ENCODE data around the gene SLC51A. TPM values are rescaled to one million over a fixed set of nuclear protein-coding genes. Genes with fewer than 3 reads are reported as not detected.

The SLC51A gene
- total RNA-seq, 2 experiments from 2014 or later = not detected

DNA sequence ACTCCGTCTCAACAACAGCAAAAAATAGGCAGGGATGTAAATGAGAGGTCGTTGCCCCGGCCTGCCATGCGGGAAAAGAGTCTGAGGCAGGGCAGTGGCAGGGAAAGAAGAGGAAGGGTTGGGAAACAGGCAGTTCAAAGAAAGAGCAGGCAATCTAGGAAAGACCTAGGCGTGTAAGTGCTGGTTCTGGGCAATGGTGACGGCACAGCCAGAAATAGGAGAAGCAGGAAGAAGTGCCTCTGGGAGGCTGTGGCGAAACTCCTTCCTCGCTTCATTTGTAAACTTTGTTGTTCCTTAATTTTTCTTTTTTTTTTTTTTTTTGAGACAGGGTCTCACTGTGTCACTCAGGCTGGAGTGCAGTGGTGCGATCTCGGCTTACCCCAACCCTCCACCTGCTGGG, 4.3 kb downstream of the SLC51A start:
- Histone ChIP-seq H3K9me3 (ENCODE audit: low read length) (no peaks in the 10 kb centered on the region), H4K20me1 (ENCODE audit: insufficient read depth, low read length) (no peaks in the 10 kb centered on the region), H3K27ac (ENCODE audit: low read depth, low read length, poor library complexity, severe bottlenecking) (no peak overlapping the region), H3K4me2 (ENCODE audit: low read length) (no peak overlapping the region), H3K4me1 (ENCODE audit: insufficient read depth, low read length, poor library complexity, severe bottlenecking) (peaks cover 10% of the 10 kb centered on the region), H3K36me3 (ENCODE audit: insufficient read depth, low read length) (no peaks in the 10 kb centered on the region), H3K4me3 (ENCODE audit: low read depth, low read length, poor library complexity, severe bottlenecking) (no peak overlapping the region), H2AFZ (ENCODE audit: low read length) (no peak overlapping the region), H3K79me2 (ENCODE audit: insufficient read depth, low read depth, low read length) (no peaks in the 10 kb centered on the region), H3K9me2 (ENCODE audit: insufficient read depth, low read length) (no peaks in the 10 kb centered on the region)
- no peak for DNase-seq (ENCODE audit: low spot score)
- TF ChIP-seq EZH2phosphoT487 (IDR thresholded peaks at IDR 0.05; ENCODE audit: borderline replicate concordance, low read depth, low read length) = no peak
- TF ChIP-seq, protein P1, sequence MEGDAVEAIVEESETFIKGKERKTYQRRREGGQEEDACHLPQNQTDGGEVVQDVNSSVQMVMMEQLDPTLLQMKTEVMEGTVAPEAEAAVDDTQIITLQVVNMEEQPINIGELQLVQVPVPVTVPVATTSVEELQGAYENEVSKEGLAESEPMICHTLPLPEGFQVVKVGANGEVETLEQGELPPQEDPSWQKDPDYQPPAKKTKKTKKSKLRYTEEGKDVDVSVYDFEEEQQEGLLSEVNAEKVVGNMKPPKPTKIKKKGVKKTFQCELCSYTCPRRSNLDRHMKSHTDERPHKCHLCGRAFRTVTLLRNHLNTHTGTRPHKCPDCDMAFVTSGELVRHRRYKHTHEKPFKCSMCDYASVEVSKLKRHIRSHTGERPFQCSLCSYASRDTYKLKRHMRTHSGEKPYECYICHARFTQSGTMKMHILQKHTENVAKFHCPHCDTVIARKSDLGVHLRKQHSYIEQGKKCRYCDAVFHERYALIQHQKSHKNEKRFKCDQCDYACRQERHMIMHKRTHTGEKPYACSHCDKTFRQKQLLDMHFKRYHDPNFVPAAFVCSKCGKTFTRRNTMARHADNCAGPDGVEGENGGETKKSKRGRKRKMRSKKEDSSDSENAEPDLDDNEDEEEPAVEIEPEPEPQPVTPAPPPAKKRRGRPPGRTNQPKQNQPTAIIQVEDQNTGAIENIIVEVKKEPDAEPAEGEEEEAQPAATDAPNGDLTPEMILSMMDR (conservative IDR thresholded peaks at IDR 0.05; ENCODE audit: low read length) = no peak
- no TSS peak for BruUV-seq (replicated peaks)
- CTCF ChIA-PET (ENCODE audit: unreplicated experiment) = no interaction called here
- intact Hi-C loops (cut with micrococcal nuclease; ENCODE audit: unreplicated experiment) = no loop called here
- POLR2A ChIA-PET = interaction anchor here (0.7 to 0.9 kb wide), 5 partner anchors 8 to 365 kb away, joined by 3 to 5 read pairs (median 3); no protein-coding TSS in a partner anchor

DNA sequence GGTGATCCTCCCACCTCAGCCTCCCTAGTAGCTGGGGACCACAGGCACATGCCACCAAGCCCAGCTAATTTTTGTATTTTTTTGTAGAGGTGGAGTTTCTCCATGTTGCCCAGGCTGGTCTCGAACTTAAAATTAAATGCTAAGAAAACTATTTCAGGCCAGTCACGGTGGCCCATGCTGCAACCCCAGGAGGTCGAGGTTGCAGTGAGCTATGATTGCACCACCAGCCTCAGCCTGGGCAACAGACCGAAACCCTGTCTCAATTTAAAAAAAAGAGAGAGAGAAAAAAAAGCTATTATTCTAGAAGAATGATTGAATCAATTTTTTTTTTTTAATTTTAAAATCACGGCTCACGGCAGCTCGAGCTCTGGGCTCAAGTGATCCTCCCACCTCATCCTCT, 4.7 kb downstream of the SLC51A start:
- no peak for DNase-seq (ENCODE audit: low spot score)
- H3K79me2 ChIP-seq (ENCODE audit: insufficient read depth, low read depth, low read length) = no peaks in the 10 kb centered on the region
- intact Hi-C loops (cut with micrococcal nuclease; ENCODE audit: unreplicated experiment) = no loop called here
- no peaks in the 10 kb centered on the region for H4K20me1 ChIP-seq (ENCODE audit: insufficient read depth, low read length)
- CTCF ChIA-PET (ENCODE audit: unreplicated experiment) = no interaction called here
- H3K9me3 ChIP-seq (ENCODE audit: low read length) = no peaks in the 10 kb centered on the region
- no peak overlapping the region for H2AFZ ChIP-seq (ENCODE audit: low read length)
- no peaks in the 10 kb centered on the region for H3K9me2 ChIP-seq (ENCODE audit: insufficient read depth, low read length)
- POLR2A ChIA-PET = interaction anchor here (0.7 to 0.9 kb wide), 6 partner anchors 9 to 364 kb away, joined by 3 to 5 read pairs (median 3); no protein-coding TSS in a partner anchor
- H3K27ac ChIP-seq (ENCODE audit: low read depth, low read length, poor library complexity, severe bottlenecking) = no peak overlapping the region
- no peaks in the 10 kb centered on the region for H3K36me3 ChIP-seq (ENCODE audit: insufficient read depth, low read length)
- no peak overlapping the region for H3K4me2 ChIP-seq (ENCODE audit: low read length)
- H3K4me1 ChIP-seq (ENCODE audit: insufficient read depth, low read length, poor library complexity, severe bottlenecking) = peaks cover 10% of the 10 kb centered on the region
- TF ChIP-seq, protein P1 (conservative IDR thresholded peaks at IDR 0.05; ENCODE audit: low read length) = no peak
- no peak for TF ChIP-seq EZH2phosphoT487 (IDR thresholded peaks at IDR 0.05; ENCODE audit: borderline replicate concordance, low read depth, low read length)
- BruUV-seq (replicated peaks) = no TSS peak
- H3K4me3 ChIP-seq (ENCODE audit: low read depth, low read length, poor library complexity, severe bottlenecking) = no peak overlapping the region

DNA sequence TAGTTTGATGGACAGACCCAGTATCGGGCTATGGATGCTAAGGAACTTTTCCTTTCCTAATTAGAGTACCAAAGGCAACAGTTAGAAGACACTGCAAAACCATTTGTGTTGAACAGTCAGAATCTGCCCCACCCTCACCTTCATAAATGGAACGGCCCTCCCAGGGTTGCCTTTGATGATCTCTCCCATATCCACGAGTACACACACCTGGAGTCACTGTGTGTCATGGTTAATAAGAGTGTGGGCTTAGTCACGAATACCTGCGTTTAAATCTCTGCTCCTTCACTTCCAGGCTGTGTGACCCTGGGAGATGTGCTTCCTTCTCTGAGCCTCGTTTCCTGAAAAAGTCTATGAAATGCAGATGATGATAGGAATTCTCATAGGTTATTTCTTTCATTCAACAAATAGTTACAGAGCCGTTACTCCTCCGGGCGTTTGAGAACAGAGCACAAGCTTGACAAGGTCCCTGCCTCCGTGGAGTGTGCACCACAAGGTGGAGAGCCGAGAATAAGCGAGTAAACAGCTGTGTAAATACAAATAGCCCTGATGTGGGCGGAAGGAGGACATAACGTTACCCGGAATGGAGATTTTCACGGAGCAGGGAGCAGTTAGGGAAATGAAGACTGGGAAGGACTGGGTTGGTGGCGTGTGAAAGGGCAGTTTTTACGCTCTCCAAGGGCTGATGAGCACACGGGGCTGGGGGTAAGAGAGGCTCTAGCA, 6.7 kb downstream of the SLC51A start:
- no peak for TF ChIP-seq EZH2phosphoT487 (IDR thresholded peaks at IDR 0.05; ENCODE audit: borderline replicate concordance, low read depth, low read length)
- TF ChIP-seq, protein P1 (conservative IDR thresholded peaks at IDR 0.05; ENCODE audit: low read length) = no peak
- Histone ChIP-seq H3K4me2 (ENCODE audit: low read length) (no peak overlapping the region), H3K36me3 (ENCODE audit: insufficient read depth, low read length) (no peaks in the 10 kb centered on the region), H3K79me2 (ENCODE audit: insufficient read depth, low read depth, low read length) (no peaks in the 10 kb centered on the region), H3K9me2 (ENCODE audit: insufficient read depth, low read length) (no peaks in the 10 kb centered on the region), H4K20me1 (ENCODE audit: insufficient read depth, low read length) (no peaks in the 10 kb centered on the region), H3K4me3 (ENCODE audit: low read depth, low read length, poor library complexity, severe bottlenecking) (no peak overlapping the region), H3K27ac (ENCODE audit: low read depth, low read length, poor library complexity, severe bottlenecking) (no peak overlapping the region), H3K9me3 (ENCODE audit: low read length) (no peaks in the 10 kb centered on the region), H3K4me1 (ENCODE audit: insufficient read depth, low read length, poor library complexity, severe bottlenecking) (peaks cover 10% of the 10 kb centered on the region), H2AFZ (ENCODE audit: low read length) (no peak overlapping the region)
- intact Hi-C loops (cut with micrococcal nuclease; ENCODE audit: unreplicated experiment) = no loop called here
- DNase-seq (ENCODE audit: low spot score) = no peak
- ChIA-PET POLR2A (interaction anchor here (0.6 kb wide), 1 partner anchor 120 kb away, joined by 3 read pairs; no protein-coding TSS in a partner anchor), CTCF (ENCODE audit: unreplicated experiment) (no interaction called here)
- BruUV-seq (replicated peaks) = no TSS peak

Data from OCI-LY7 (cell line).